Activated naive CD8-positive, alpha-beta T cell treated with anti-CD3 and anti-CD28 coated beads, Interleukin-2, amount 50 U/mL, for 24 hours (primary cell): ENCODE measurements around the gene RAB9B.
"Not testable (repeated sequence)": the region's sequence is repeated elsewhere in the genome, so short reads cannot be mapped to it uniquely, and the experiment has no call there.

ENCODE experiments used
- ATAC-seq: fragments of 150-1000 bp; cut with Tn5 transposase; one replicate; pipeline ENCODE4 v1.10.0; 2021
- DNase-seq: peaks from one replicate; pipeline ENCODE4 v3.0.0; 2021
- H3K27ac Mint-ChIP-seq: one replicate; pipeline ENCODE4 v1.8.0; 2021; ENCODE audit warnings: mild to moderate bottlenecking, mixed read lengths
- H3K27me3 Mint-ChIP-seq: one replicate; pipeline ENCODE4 v1.8.0; 2021; ENCODE audit warnings: mixed read lengths
- H3K36me3 Mint-ChIP-seq: one replicate; pipeline ENCODE4 v1.8.0; 2021; ENCODE audit warnings: low read depth, mixed read lengths
- H3K4me1 Mint-ChIP-seq: one replicate; pipeline ENCODE4 v1.8.0; 2021; ENCODE audit warnings: mixed read lengths
- H3K4me3 Mint-ChIP-seq: one replicate; pipeline ENCODE4 v1.8.0; 2021; ENCODE audit warnings: mild to moderate bottlenecking, moderate library complexity, mixed read lengths
- H3K9me3 Mint-ChIP-seq: one replicate; pipeline ENCODE4 v1.8.0; 2021; ENCODE audit warnings: mixed read lengths

Gene RAB9B

GRCh38 chrX:103828529-103828928 lies 3.5 kb downstream of the RAB9B start:
- peaks cover 5% of the 10 kb centered on the region for H3K4me1 Mint-ChIP-seq
- H3K9me3 Mint-ChIP-seq = no peaks in the 10 kb centered on the region
- H3K4me3 Mint-ChIP-seq = no peak overlapping the region
- peaks cover 8% of the 10 kb centered on the region for H3K27me3 Mint-ChIP-seq
- no peak for DNase-seq
- ATAC-seq = no peak
- no peaks in the 10 kb centered on the region for H3K36me3 Mint-ChIP-seq
- H3K27ac Mint-ChIP-seq = no peak overlapping the region

- no peak overlapping the region for H3K4me3 Mint-ChIP-seq
- DNase-seq (no peak), ATAC-seq (no peak)
- H3K4me1 Mint-ChIP-seq = no peaks in the 10 kb centered on the region
- H3K27me3 Mint-ChIP-seq = peaks cover 3% of the 10 kb centered on the region
- H3K27ac Mint-ChIP-seq = no peak overlapping the region
- no peaks in the 10 kb centered on the region for H3K9me3 Mint-ChIP-seq
- no peaks in the 10 kb centered on the region for H3K36me3 Mint-ChIP-seq
These were observed 6.2 kb downstream of the RAB9B start for GRCh38 chrX:103825881-103826280.

- no peaks in the 10 kb centered on the region for H3K36me3 Mint-ChIP-seq
These were observed 8.5 kb downstream of the RAB9B start for GRCh38 chrX:103823591-103823990.

GRCh38 chrX:103820802-103821201 lies 11.3 kb downstream of the RAB9B start:
- not testable (repeated sequence) for DNase-seq, H3K4me1 Mint-ChIP-seq, ATAC-seq

More at GRCh38 chrX:103823591-103823990, 8.5 kb downstream of the RAB9B start:
- no peak for DNase-seq
- Mint-ChIP-seq H3K27me3 (no peaks in the 10 kb centered on the region), H3K27ac (no peak overlapping the region), H3K9me3 (no peaks in the 10 kb centered on the region), H3K4me1 (no peaks in the 10 kb centered on the region), H3K4me3 (no peak overlapping the region)
- ATAC-seq = no peak

GRCh38 chrX:103818842-103819619 lies 13.0 kb downstream of the RAB9B start:
- no peaks in the 10 kb centered on the region for H3K9me3 Mint-ChIP-seq
- DNase-seq (no peak), ATAC-seq (no peak)
- H3K27me3 Mint-ChIP-seq = peaks cover 3% of the 10 kb centered on the region
- H3K36me3 Mint-ChIP-seq = no peaks in the 10 kb centered on the region
- H3K4me3 Mint-ChIP-seq = no peak overlapping the region
- H3K27ac Mint-ChIP-seq = no peak overlapping the region
- no peaks in the 10 kb centered on the region for H3K4me1 Mint-ChIP-seq

More at GRCh38 chrX:103820802-103821201, 11.3 kb downstream of the RAB9B start:
- H3K27ac Mint-ChIP-seq, H3K4me3 Mint-ChIP-seq, H3K9me3 Mint-ChIP-seq, H3K36me3 Mint-ChIP-seq, H3K27me3 Mint-ChIP-seq: not testable (repeated sequence)

- Mint-ChIP-seq H3K27ac (no peak overlapping the region), H3K27me3 (peaks cover 3% of the 10 kb centered on the region), H3K4me3 (no peak overlapping the region), H3K36me3 (no peaks in the 10 kb centered on the region), H3K4me1 (no peaks in the 10 kb centered on the region), H3K9me3 (no peaks in the 10 kb centered on the region)
- no peak for ATAC-seq
- DNase-seq = no peak
These were observed 14.6 kb downstream of the RAB9B start for GRCh38 chrX:103817502-103817901.

- H3K36me3 Mint-ChIP-seq, H3K27me3 Mint-ChIP-seq, H3K4me3 Mint-ChIP-seq, H3K4me1 Mint-ChIP-seq, H3K27ac Mint-ChIP-seq, ATAC-seq, DNase-seq, H3K9me3 Mint-ChIP-seq: not testable (repeated sequence)
These were observed 15.0 kb downstream of the RAB9B start for GRCh38 chrX:103817101-103817500.

GRCh38 chrX:103811858-103812257 lies 20.2 kb downstream of the RAB9B start:
- H3K27ac Mint-ChIP-seq = no peak overlapping the region
- no peak for DNase-seq
- H3K9me3 Mint-ChIP-seq = no peaks in the 10 kb centered on the region
- no peak overlapping the region for H3K4me3 Mint-ChIP-seq
- H3K36me3 Mint-ChIP-seq = no peaks in the 10 kb centered on the region
- ATAC-seq = no peak
- H3K4me1 Mint-ChIP-seq = peaks cover 4% of the 10 kb centered on the region
- peaks cover 3% of the 10 kb centered on the region for H3K27me3 Mint-ChIP-seq

GRCh38 chrX:103806862-103807474 lies 25.1 kb downstream of the RAB9B start:
- no peaks in the 10 kb centered on the region for H3K36me3 Mint-ChIP-seq
- ATAC-seq = peak; percentile 33
- H3K9me3 Mint-ChIP-seq = no peaks in the 10 kb centered on the region
- no peak overlapping the region for H3K4me3 Mint-ChIP-seq
- peaks cover 9% of the 10 kb centered on the region for H3K4me1 Mint-ChIP-seq
- no peaks in the 10 kb centered on the region for H3K27me3 Mint-ChIP-seq
- no peak for DNase-seq
- H3K27ac Mint-ChIP-seq = no peak overlapping the region

- no peak for ATAC-seq
- Mint-ChIP-seq H3K36me3 (no peaks in the 10 kb centered on the region), H3K27ac (no peak overlapping the region), H3K4me1 (peaks cover 11% of the 10 kb centered on the region), H3K9me3 (no peaks in the 10 kb centered on the region), H3K4me3 (no peak overlapping the region), H3K27me3 (no peaks in the 10 kb centered on the region)
- DNase-seq = no peak
These were observed 26.2 kb downstream of the RAB9B start for GRCh38 chrX:103805860-103806259.

- H3K9me3 Mint-ChIP-seq = no peaks in the 10 kb centered on the region
- no peak overlapping the region for H3K4me3 Mint-ChIP-seq
- no peak overlapping the region for H3K27ac Mint-ChIP-seq
- H3K27me3 Mint-ChIP-seq = no peaks in the 10 kb centered on the region
- ATAC-seq = no peak
- no peak for DNase-seq
- H3K4me1 Mint-ChIP-seq = peaks cover 8% of the 10 kb centered on the region
- no peaks in the 10 kb centered on the region for H3K36me3 Mint-ChIP-seq
These were observed 31.7 kb downstream of the RAB9B start for GRCh38 chrX:103800318-103800717.

- H3K27me3 Mint-ChIP-seq = no peaks in the 10 kb centered on the region
These were observed 34.4 kb downstream of the RAB9B start for GRCh38 chrX:103797691-103798090.

GRCh38 chrX:103794119-103794518 lies 37.9 kb downstream of the RAB9B start:
- H3K9me3 Mint-ChIP-seq = no peaks in the 10 kb centered on the region
- H3K4me3 Mint-ChIP-seq = no peak overlapping the region
- no peak overlapping the region for H3K27ac Mint-ChIP-seq
- H3K27me3 Mint-ChIP-seq = no peaks in the 10 kb centered on the region
- H3K36me3 Mint-ChIP-seq = no peaks in the 10 kb centered on the region
- H3K4me1 Mint-ChIP-seq = peaks cover 3% of the 10 kb centered on the region
- no peak for DNase-seq
- no peak for ATAC-seq

More at GRCh38 chrX:103797691-103798090, 34.4 kb downstream of the RAB9B start:
- Mint-ChIP-seq H3K36me3 (no peaks in the 10 kb centered on the region), H3K4me3 (no peak overlapping the region), H3K27ac (no peak overlapping the region), H3K9me3 (no peaks in the 10 kb centered on the region), H3K4me1 (peaks cover 8% of the 10 kb centered on the region)
- DNase-seq (no peak), ATAC-seq (no peak)

- Mint-ChIP-seq H3K9me3 (no peaks in the 10 kb centered on the region), H3K4me1 (peaks cover 3% of the 10 kb centered on the region), H3K27me3 (no peaks in the 10 kb centered on the region), H3K4me3 (no peak overlapping the region), H3K36me3 (no peaks in the 10 kb centered on the region), H3K27ac (no peak overlapping the region)
- no peak for DNase-seq
- ATAC-seq = no peak
These were observed 38.5 kb downstream of the RAB9B start for GRCh38 chrX:103793545-103793940.

GRCh38 chrX:103792916-103793544 lies 39.0 kb downstream of the RAB9B start:
- no peaks in the 10 kb centered on the region for H3K9me3 Mint-ChIP-seq
- DNase-seq (no peak), ATAC-seq (no peak)
- no peak overlapping the region for H3K4me3 Mint-ChIP-seq
- no peak overlapping the region for H3K27ac Mint-ChIP-seq
- no peaks in the 10 kb centered on the region for H3K36me3 Mint-ChIP-seq
- H3K27me3 Mint-ChIP-seq = no peaks in the 10 kb centered on the region
- H3K4me1 Mint-ChIP-seq = peaks cover 3% of the 10 kb centered on the region
